Activated naive CD8-positive, alpha-beta T cell treated with anti-CD3 and anti-CD28 coated beads for 36 hours (primary cell): ENCODE results near the gene BCL2L12. TPM values are rescaled to one million over a fixed set of nuclear protein-coding genes. Genes with fewer than 3 reads are reported as not detected.

Experiments
- DNase-seq: peaks from one replicate; pipeline ENCODE4 v3.0.0; 2021
- H3K27ac Mint-ChIP-seq: one replicate; pipeline ENCODE4 v1.8.0; 2022; ENCODE audit warnings: mild to moderate bottlenecking, moderate library complexity, mixed read lengths
- H3K27me3 Mint-ChIP-seq: one replicate; pipeline ENCODE4 v1.8.0; 2022; ENCODE audit warnings: mild to moderate bottlenecking, mixed read lengths
- H3K36me3 Mint-ChIP-seq: one replicate; pipeline ENCODE4 v1.8.0; 2021; ENCODE audit warnings: mild to moderate bottlenecking, mixed read lengths
- H3K4me1 Mint-ChIP-seq: one replicate; pipeline ENCODE4 v1.8.0; 2021; ENCODE audit warnings: mixed read lengths
- H3K4me3 Mint-ChIP-seq: one replicate; pipeline ENCODE4 v1.8.0; 2022; ENCODE audit warnings: mild to moderate bottlenecking, moderate library complexity, mixed read lengths
- H3K9me3 Mint-ChIP-seq: one replicate; pipeline ENCODE4 v1.8.0; 2022; ENCODE audit warnings: mixed read lengths
- total RNA-seq, 2 experiments: library from RNA; stranded (reverse); gene quantifications; one replicate each; pipeline ENCODE4 v1.2.3, GENCODE V29; 2021

Gene BCL2L12
- total RNA-seq, 2 experiments from 2014 or later: 74.1 to 81.9 TPM

GRCh38 chr19:49637821-49638738 is 27.7 kb upstream of the BCL2L12 start:
- Mint-ChIP-seq H3K4me1 (peaks cover 31% of the 10 kb centered on the region), H3K36me3 (peaks cover 11% of the 10 kb centered on the region), H3K4me3 (peak overlapping the region; percentile 45), H3K27me3 (no peaks in the 10 kb centered on the region), H3K9me3 (no peaks in the 10 kb centered on the region), H3K27ac (no peak overlapping the region)
- DNase-seq: no peak

- H3K27ac Mint-ChIP-seq: no peak overlapping the region
- no peak for DNase-seq
Observed at GRCh38 chr19:49639401-49640112, 26.2 kb upstream of the BCL2L12 start.

GRCh38 chr19:49640113-49640898 is 25.4 kb upstream of the BCL2L12 start, which contains the start of gene RRAS:
Gene RRAS (minus strand): TSS chr19:49640143. CDS start chr19:49640098, 45 bp downstream.
- H3K9me3 Mint-ChIP-seq: no peaks in the 10 kb centered on the region
- peak within 1 kb of the TSS; percentile 100 for H3K4me3 Mint-ChIP-seq
- DNase-seq: peak; percentile 100
- peaks cover 45% of the 10 kb centered on the region for H3K4me1 Mint-ChIP-seq
- H3K36me3 Mint-ChIP-seq: peaks cover 16% of the 10 kb centered on the region
- H3K27me3 Mint-ChIP-seq: no peaks in the 10 kb centered on the region
- H3K27ac Mint-ChIP-seq: peak within 1 kb of the TSS; percentile 99

More at GRCh38 chr19:49639401-49640112, 26.2 kb upstream of the BCL2L12 start:
- Mint-ChIP-seq H3K4me3 (peak overlapping the region; percentile 69), H3K9me3 (no peaks in the 10 kb centered on the region), H3K4me1 (peaks cover 43% of the 10 kb centered on the region), H3K36me3 (peaks cover 16% of the 10 kb centered on the region), H3K27me3 (no peaks in the 10 kb centered on the region)

- peaks cover 20% of the 10 kb centered on the region for H3K36me3 Mint-ChIP-seq
- H3K9me3 Mint-ChIP-seq: no peaks in the 10 kb centered on the region
- peak within 1 kb of the TSS; percentile 99 for H3K27ac Mint-ChIP-seq
- peaks cover 45% of the 10 kb centered on the region for H3K4me1 Mint-ChIP-seq
- DNase-seq: peak; percentile 100
- H3K27me3 Mint-ChIP-seq: no peaks in the 10 kb centered on the region
- H3K4me3 Mint-ChIP-seq: peak within 1 kb of the TSS; percentile 100
Observed at GRCh38 chr19:49641688-49642491, 23.8 kb upstream of the BCL2L12 start, which contains the start of gene SCAF1. Gene SCAF1 (plus strand): TSS chr19:49642209. CDS start chr19:49645027, 2,818 bp downstream.

GRCh38 chr19:49642492-49643035 is 23.2 kb upstream of the BCL2L12 start:
- Mint-ChIP-seq H3K4me1 (peaks cover 44% of the 10 kb centered on the region), H3K36me3 (peaks cover 20% of the 10 kb centered on the region), H3K4me3 (peak overlapping the region; percentile 100), H3K27ac (peak overlapping the region; percentile 93), H3K9me3 (no peaks in the 10 kb centered on the region), H3K27me3 (no peaks in the 10 kb centered on the region)
- no peak for DNase-seq

- no peaks in the 10 kb centered on the region for H3K27me3 Mint-ChIP-seq
- H3K4me3 Mint-ChIP-seq: peak overlapping the region; percentile 100
- H3K9me3 Mint-ChIP-seq: no peaks in the 10 kb centered on the region
- H3K4me1 Mint-ChIP-seq: peaks cover 38% of the 10 kb centered on the region
- H3K36me3 Mint-ChIP-seq: peaks cover 20% of the 10 kb centered on the region
- DNase-seq: no peak
- H3K27ac Mint-ChIP-seq: peak overlapping the region; percentile 36
Observed at GRCh38 chr19:49643466-49643865, 22.3 kb upstream of the BCL2L12 start.

- Mint-ChIP-seq H3K36me3 (peaks cover 18% of the 10 kb centered on the region), H3K9me3 (no peaks in the 10 kb centered on the region), H3K27me3 (no peaks in the 10 kb centered on the region), H3K4me3 (no peak overlapping the region), H3K27ac (no peak overlapping the region), H3K4me1 (peaks cover 25% of the 10 kb centered on the region)
- DNase-seq: no peak
Observed at GRCh38 chr19:49645592-49645991, 20.1 kb upstream of the BCL2L12 start.

- H3K27me3 Mint-ChIP-seq: no peaks in the 10 kb centered on the region
- no peaks in the 10 kb centered on the region for H3K9me3 Mint-ChIP-seq
- H3K36me3 Mint-ChIP-seq: peaks cover 16% of the 10 kb centered on the region
- no peak overlapping the region for H3K27ac Mint-ChIP-seq
- peaks cover 21% of the 10 kb centered on the region for H3K4me1 Mint-ChIP-seq
- no peak for DNase-seq
- H3K4me3 Mint-ChIP-seq: no peak overlapping the region
Observed at GRCh38 chr19:49645995-49646394, 19.7 kb upstream of the BCL2L12 start.

- H3K27ac Mint-ChIP-seq: no peak overlapping the region
- no peak for DNase-seq
- no peak overlapping the region for H3K4me3 Mint-ChIP-seq
- H3K27me3 Mint-ChIP-seq: no peaks in the 10 kb centered on the region
- peaks cover 20% of the 10 kb centered on the region for H3K4me1 Mint-ChIP-seq
- H3K36me3 Mint-ChIP-seq: peaks cover 16% of the 10 kb centered on the region
- H3K9me3 Mint-ChIP-seq: no peaks in the 10 kb centered on the region
Observed at GRCh38 chr19:49646586-49646985, 19.1 kb upstream of the BCL2L12 start.

- H3K9me3 Mint-ChIP-seq: no peaks in the 10 kb centered on the region
- no peak for DNase-seq
- H3K4me1 Mint-ChIP-seq: no peaks in the 10 kb centered on the region
- H3K36me3 Mint-ChIP-seq: peaks cover 4% of the 10 kb centered on the region
- H3K27me3 Mint-ChIP-seq: no peaks in the 10 kb centered on the region
- no peak overlapping the region for H3K27ac Mint-ChIP-seq
- no peak overlapping the region for H3K4me3 Mint-ChIP-seq
Observed at GRCh38 chr19:49651029-49651819, 14.5 kb upstream of the BCL2L12 start.

- no peaks in the 10 kb centered on the region for H3K27me3 Mint-ChIP-seq
- no peak for DNase-seq
- H3K27ac Mint-ChIP-seq: no peak overlapping the region
- H3K4me1 Mint-ChIP-seq: no peaks in the 10 kb centered on the region
- no peak overlapping the region for H3K4me3 Mint-ChIP-seq
- peaks cover 4% of the 10 kb centered on the region for H3K36me3 Mint-ChIP-seq
- no peaks in the 10 kb centered on the region for H3K9me3 Mint-ChIP-seq
Observed at GRCh38 chr19:49651820-49652550, 13.7 kb upstream of the BCL2L12 start.

GRCh38 chr19:49652551-49653465 is 12.9 kb upstream of the BCL2L12 start:
- Mint-ChIP-seq H3K4me1 (no peaks in the 10 kb centered on the region), H3K9me3 (no peaks in the 10 kb centered on the region), H3K27me3 (no peaks in the 10 kb centered on the region), H3K4me3 (no peak overlapping the region), H3K36me3 (peaks cover 7% of the 10 kb centered on the region), H3K27ac (no peak overlapping the region)
- DNase-seq: no peak
